SK-N-SH (cell line): Measurements from ENCODE around the gene MRPL1.

Source experiments
- EP300 ChIP-seq, 2 experiments: IDR thresholded peaks; 2 replicates each; pipeline versions ENCODE4 v1.4.0 to v1.6.1; 2012; ENCODE audit warnings: borderline replicate concordance in 1 of 2, low read depth in 1 of 2, low read length in 1 of 2
- EZH2phosphoT487 ChIP-seq: fragments of 200-600 bp; sonication (generic); IDR thresholded peaks from 2 replicates; pipeline ENCODE4 v1.6.1; 2017; ENCODE audit warnings: low read depth, mixed run types, mild to moderate bottlenecking, antibody characterized with exemption, moderate library complexity, borderline replicate concordance
- FOXJ3 ChIP-seq: sonication (generic); formaldehyde crosslinking; IDR thresholded peaks from 2 replicates; pipeline ENCODE4 v1.5.1; 2020; ENCODE audit warnings: mild to moderate bottlenecking, missing genetic modification reagents
- FOXM1 ChIP-seq: IDR thresholded peaks from 2 replicates; pipeline ENCODE4 v1.4.0; 2012; ENCODE audit warnings: low read depth, mild to moderate bottlenecking
- GATA2 ChIP-seq: sonication (generic); formaldehyde crosslinking; IDR thresholded peaks from 2 replicates; pipeline ENCODE4 v1.5.0; 2020; ENCODE audit warnings: mild to moderate bottlenecking, missing genetic modification reagents
- TAF1 ChIP-seq: IDR thresholded peaks from 2 replicates; pipeline ENCODE4 v1.6.1; 2012; ENCODE audit warnings: low read depth, mild to moderate bottlenecking, low read length, moderate library complexity, borderline replicate concordance
- TF ChIP-seq, protein P1 (sequence below): IDR thresholded peaks from 2 replicates; pipeline ENCODE4; 2012
- TF ChIP-seq, protein P2 (sequence below): fragments of 150-350 bp; IDR thresholded peaks from 2 replicates; pipeline ENCODE4 v1.6.1; 2016; ENCODE audit warnings: mild to moderate bottlenecking, low read depth, low read length
- TF ChIP-seq, protein P3 (sequence below): IDR thresholded peaks from 2 replicates; pipeline ENCODE4 v1.4.0; 2012; ENCODE audit warnings: low read depth

DNA sequence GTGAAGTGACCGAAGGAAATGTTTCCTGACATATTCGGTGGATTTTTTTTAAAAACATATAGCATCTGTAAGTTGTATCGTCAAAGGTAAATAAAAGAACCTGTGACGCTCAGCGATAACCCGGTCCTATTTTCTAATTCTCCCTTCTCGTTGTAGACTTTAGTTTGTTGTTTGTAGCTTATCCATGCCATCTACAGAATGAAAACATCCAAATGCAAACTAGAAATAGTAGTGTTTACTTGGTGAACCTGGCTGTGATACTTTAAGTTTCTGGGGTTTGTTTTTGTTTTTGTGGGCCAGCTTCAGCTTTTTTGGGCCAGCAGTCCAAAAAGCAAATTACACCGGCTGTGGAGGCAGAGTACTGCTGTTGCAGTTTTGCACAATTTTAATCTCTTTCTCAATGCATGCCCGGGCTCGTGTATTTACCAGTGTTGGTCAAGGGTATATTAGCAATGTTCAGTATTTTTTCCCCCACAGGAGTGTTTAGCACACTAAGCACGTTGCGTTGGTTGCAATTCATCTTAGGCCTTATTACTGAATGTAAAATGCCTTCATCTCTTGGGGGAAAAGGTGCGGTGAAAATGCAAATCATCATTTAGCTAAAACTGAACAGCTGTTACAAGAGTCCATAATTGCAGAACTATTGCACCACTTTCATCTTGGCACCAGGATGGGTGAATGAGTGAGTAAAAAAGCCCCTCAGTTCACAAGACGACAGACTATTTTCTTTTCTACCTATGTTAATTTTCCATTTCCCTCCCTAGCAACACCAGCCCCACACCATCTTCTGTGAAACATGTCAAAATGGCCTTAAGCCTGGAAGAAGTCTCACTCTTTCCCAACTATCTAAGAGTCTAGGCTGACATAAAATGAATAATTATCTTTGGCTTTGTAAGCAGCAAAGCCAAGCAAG lies 41.7 kb upstream of the MRPL1 start:
- TF ChIP-seq FOXM1 (no peak), TAF1 (no peak), GATA2 (CRISPR knock-in tag) (no peak), EP300 (IDR thresholded peaks at IDR 0.05; ENCODE audit: borderline replicate concordance in 1 of 2, low read depth in 1 of 2, low read length in 1 of 2) (no peak), FOXJ3 (CRISPR knock-in tag) (no peak), EZH2phosphoT487 (no peak)
- TF ChIP-seq, protein P1, sequence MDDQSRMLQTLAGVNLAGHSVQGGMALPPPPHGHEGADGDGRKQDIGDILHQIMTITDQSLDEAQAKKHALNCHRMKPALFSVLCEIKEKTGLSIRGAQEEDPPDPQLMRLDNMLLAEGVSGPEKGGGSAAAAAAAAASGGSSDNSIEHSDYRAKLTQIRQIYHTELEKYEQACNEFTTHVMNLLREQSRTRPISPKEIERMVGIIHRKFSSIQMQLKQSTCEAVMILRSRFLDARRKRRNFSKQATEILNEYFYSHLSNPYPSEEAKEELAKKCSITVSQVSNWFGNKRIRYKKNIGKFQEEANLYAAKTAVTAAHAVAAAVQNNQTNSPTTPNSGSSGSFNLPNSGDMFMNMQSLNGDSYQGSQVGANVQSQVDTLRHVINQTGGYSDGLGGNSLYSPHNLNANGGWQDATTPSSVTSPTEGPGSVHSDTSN: no peak
- TF ChIP-seq, protein P2, sequence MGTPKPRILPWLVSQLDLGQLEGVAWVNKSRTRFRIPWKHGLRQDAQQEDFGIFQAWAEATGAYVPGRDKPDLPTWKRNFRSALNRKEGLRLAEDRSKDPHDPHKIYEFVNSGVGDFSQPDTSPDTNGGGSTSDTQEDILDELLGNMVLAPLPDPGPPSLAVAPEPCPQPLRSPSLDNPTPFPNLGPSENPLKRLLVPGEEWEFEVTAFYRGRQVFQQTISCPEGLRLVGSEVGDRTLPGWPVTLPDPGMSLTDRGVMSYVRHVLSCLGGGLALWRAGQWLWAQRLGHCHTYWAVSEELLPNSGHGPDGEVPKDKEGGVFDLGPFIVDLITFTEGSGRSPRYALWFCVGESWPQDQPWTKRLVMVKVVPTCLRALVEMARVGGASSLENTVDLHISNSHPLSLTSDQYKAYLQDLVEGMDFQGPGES: no peak
- TF ChIP-seq, protein P3, sequence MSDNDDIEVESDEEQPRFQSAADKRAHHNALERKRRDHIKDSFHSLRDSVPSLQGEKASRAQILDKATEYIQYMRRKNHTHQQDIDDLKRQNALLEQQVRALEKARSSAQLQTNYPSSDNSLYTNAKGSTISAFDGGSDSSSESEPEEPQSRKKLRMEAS: no peak
